A549 (cell line): ENCODE measurements around the gene C15orf62. TPM values are rescaled to one million over a fixed set of nuclear protein-coding genes. Genes with fewer than 3 reads are reported as not detected.

Source experiments
- ATAC-seq, 2 experiments: fragments of 200-7000 bp in 1 of 2; fragments of >200 bp in 1 of 2; cut with Nextera tagmentation in 1 of 2; cut with Tn5 transposase in 1 of 2; 3 replicates each; pipeline versions ENCODE4 v1.8.0 to v1.9.1; 2018 to 2020; ENCODE audit warnings: mild to moderate bottlenecking in 1 of 2, moderate library complexity in 1 of 2
- CTCF ChIA-PET: fragments of 300-600 bp; sonication (Branson Sonifier 250); formaldehyde crosslinking; extraction: SDS; loops from one replicate; lab custom pipeline; 2021; ENCODE audit warnings: antibody characterized with exemption, inconsistent platforms; lab: Yijun Ruan, JAX
- POLR2A ChIA-PET: fragments of 350-600 bp; formaldehyde crosslinking; extraction: SDS; loops from one replicate; lab custom pipeline; 2021; ENCODE audit warnings: antibody characterized with exemption, inconsistent platforms; lab: Yijun Ruan, JAX
- DNase-seq, 2 experiments: peaks; one replicate each; pipeline versions ENCODE4 v3.0.0 to v3.0.0-alpha.2; 2011 to 2016; ENCODE audit warnings: low read depth in 1 of 2, low spot score in 1 of 2
- FAIRE-seq: peaks from 2 replicates; lab custom pipeline; 2011; peaks lifted over from hg19 to GRCh38; lab: Jason Lieb, UNC
- H3K27ac ChIP-seq, 2 experiments: fragments of >200 bp; sonication (Bioruptor Twin); formaldehyde crosslinking; 3 replicates each; pipeline ENCODE4 v1.5.1; 2016 to 2017
- H3K4me1 ChIP-seq: fragments of >200 bp; sonication (Bioruptor Twin); formaldehyde crosslinking; 3 replicates; pipeline ENCODE4 v1.6.1; 2016
- H3K4me2 ChIP-seq: fragments of >200 bp; sonication (Bioruptor Twin); formaldehyde crosslinking; 3 replicates; pipeline ENCODE4 v1.6.1; 2016
- H3K4me3 ChIP-seq: fragments of >200 bp; sonication (Bioruptor Twin); formaldehyde crosslinking; 3 replicates; pipeline ENCODE4 v1.5.1; 2016
- H3K9me3 ChIP-seq: fragments of >200 bp; sonication (Bioruptor Twin); formaldehyde crosslinking; 3 replicates; pipeline ENCODE4 v1.6.1; 2016
- BCL3 ChIP-seq: fragments of >200 bp; sonication (Bioruptor Twin); formaldehyde crosslinking; IDR thresholded peaks from 3 replicates; pipeline ENCODE4 v1.6.1; 2016
- CHD2 ChIP-seq: fragments of 150-350 bp; IDR thresholded peaks from 2 replicates; pipeline ENCODE4 v1.6.1; 2014; ENCODE audit warnings: low read length; ENCODE audit not compliant: partially characterized antibody
- CHD4 ChIP-seq: fragments of 200-600 bp; sonication (generic); IDR thresholded peaks from 2 replicates; pipeline ENCODE4 v1.6.1; 2016; ENCODE audit warnings: antibody characterized with exemption, mild to moderate bottlenecking, borderline replicate concordance
- E2F6 ChIP-seq: IDR thresholded peaks from 2 replicates; pipeline ENCODE4 v1.6.1; 2012; ENCODE audit warnings: low read depth, borderline replicate concordance
- EHF ChIP-seq: fragments of 250-450 bp; sonication (Bioruptor Pico); IDR thresholded peaks from 2 replicates; pipeline ENCODE4 v1.5.0; 2020; ENCODE audit warnings: mild to moderate bottlenecking
- EHMT2 ChIP-seq: fragments of 200-600 bp; sonication (generic); IDR thresholded peaks from 2 replicates; pipeline ENCODE4 v1.6.1; 2016; ENCODE audit warnings: antibody characterized with exemption, low read depth, mild to moderate bottlenecking, moderate library complexity
- ESRRA ChIP-seq: fragments of 150-350 bp; IDR thresholded peaks from 2 replicates; pipeline ENCODE4 v1.6.1; 2014; ENCODE audit warnings: mild to moderate bottlenecking, low read length, borderline replicate concordance
- FOSL2 ChIP-seq, 2 experiments: fragments of 450-650 bp in 1 of 2; fragments of >200 bp in 1 of 2; sonication (Bioruptor Twin) in 1 of 2; formaldehyde crosslinking; IDR thresholded peaks; 2 replicates each; pipeline versions ENCODE4 v1.5.0 to v1.6.1; 2016 to 2020; ENCODE audit warnings: mild to moderate bottlenecking in 1 of 2, moderate library complexity in 1 of 2
- GATA3 ChIP-seq: IDR thresholded peaks from 2 replicates; pipeline ENCODE4 v1.6.1; 2012; ENCODE audit warnings: borderline replicate concordance
- HDAC2 ChIP-seq: fragments of 200-600 bp; sonication (generic); IDR thresholded peaks from 2 replicates; pipeline ENCODE4 v1.6.1; 2016
- HES2 ChIP-seq: fragments of >200 bp; sonication (Bioruptor Twin); formaldehyde crosslinking; IDR thresholded peaks from 2 replicates; pipeline ENCODE4 v1.6.1; 2016
- HEYL ChIP-seq: fragments of 250-450 bp; sonication (Bioruptor Pico); IDR thresholded peaks from 2 replicates; pipeline ENCODE4 v1.8.0; 2021; ENCODE audit warnings: mild to moderate bottlenecking, moderate library complexity
- HMGXB4 ChIP-seq: fragments of 250-450 bp; sonication (Bioruptor Pico); IDR thresholded peaks from 2 replicates; pipeline ENCODE4 v1.5.0; 2021; ENCODE audit warnings: mild to moderate bottlenecking, moderate library complexity, borderline replicate concordance
- HOXA7 ChIP-seq: fragments of 250-450 bp; sonication (Bioruptor Pico); IDR thresholded peaks from 2 replicates; pipeline ENCODE4 v1.5.0; 2020; ENCODE audit warnings: mild to moderate bottlenecking, moderate library complexity
- HOXB13 ChIP-seq: fragments of 250-450 bp; sonication (Bioruptor Pico); IDR thresholded peaks from 2 replicates; pipeline ENCODE4 v1.5.0; 2020; ENCODE audit warnings: low read depth, mild to moderate bottlenecking, moderate library complexity
- HOXB5 ChIP-seq: fragments of 250-450 bp; sonication (Bioruptor Pico); IDR thresholded peaks from 2 replicates; pipeline ENCODE4 v1.5.0; 2020; ENCODE audit warnings: mild to moderate bottlenecking, moderate library complexity
- JUNB ChIP-seq: fragments of >200 bp; sonication (Bioruptor Twin); formaldehyde crosslinking; IDR thresholded peaks from 2 replicates; pipeline ENCODE4 v1.6.1; 2016
- KDM5A ChIP-seq: fragments of 200-600 bp; sonication (generic); IDR thresholded peaks from 2 replicates; pipeline ENCODE4 v1.6.1; 2016; ENCODE audit warnings: antibody characterized with exemption, mild to moderate bottlenecking
- MAX ChIP-seq: IDR thresholded peaks from 2 replicates; pipeline ENCODE4 v1.6.1; 2012
- MYC ChIP-seq: IDR thresholded peaks from 2 replicates; pipeline ENCODE4 v1.6.1; 2012; ENCODE audit warnings: mild to moderate bottlenecking, inconsistent platforms, low read length, improper control_type of control experiment, borderline replicate concordance
- NR3C1 ChIP-seq: fragments of >200 bp; sonication (Bioruptor Twin); formaldehyde crosslinking; IDR thresholded peaks from 3 replicates; pipeline ENCODE4 v1.6.1; 2017
- PBX3 ChIP-seq: IDR thresholded peaks from 2 replicates; pipeline ENCODE4 v1.6.1; 2012
- PHF8 ChIP-seq: fragments of 200-600 bp; sonication (generic); IDR thresholded peaks from 2 replicates; pipeline ENCODE4 v1.6.1; 2016; ENCODE audit warnings: low read depth, mild to moderate bottlenecking, antibody characterized with exemption, moderate library complexity, borderline replicate concordance
- POLR2A ChIP-seq: IDR thresholded peaks from 2 replicates; pipeline ENCODE4 v1.6.1; 2012; ENCODE audit warnings: mild to moderate bottlenecking, low read length
- POLR2AphosphoS2 ChIP-seq: conservative IDR thresholded peaks from 2 replicates; pipeline ENCODE4 v1.6.1; 2012; ENCODE audit warnings: low read length, improper control_type of control experiment, inconsistent platforms
- RARB ChIP-seq: fragments of 250-450 bp; sonication (Bioruptor Pico); IDR thresholded peaks from 2 replicates; pipeline ENCODE4 v1.8.0; 2021; ENCODE audit warnings: mild to moderate bottlenecking, moderate library complexity
- RNF2 ChIP-seq: fragments of 200-600 bp; sonication (generic); IDR thresholded peaks from 2 replicates; pipeline ENCODE4 v1.6.1; 2016; ENCODE audit warnings: low read depth, mild to moderate bottlenecking, antibody characterized with exemption, moderate library complexity, borderline replicate concordance
- TFCP2L1 ChIP-seq: fragments of 250-450 bp; sonication (Bioruptor Pico); IDR thresholded peaks from 2 replicates; pipeline ENCODE4 v1.5.0; 2021; ENCODE audit warnings: mild to moderate bottlenecking
- ZC3H11A ChIP-seq: fragments of 450-650 bp; IDR thresholded peaks from 2 replicates; pipeline ENCODE4 v1.6.1; 2014; ENCODE audit warnings: antibody characterized with exemption, mild to moderate bottlenecking
- ZSCAN20 ChIP-seq: fragments of 250-450 bp; sonication (Bioruptor Pico); IDR thresholded peaks from 2 replicates; pipeline ENCODE4 v1.8.0; 2022; ENCODE audit warnings: mild to moderate bottlenecking, moderate library complexity
- WGBS: methylation state at CpG from one replicate; pipeline ENCODE4 v1.1.6; 2017; ENCODE audit errors: missing lambda C conversion rate; 5-methylcytosine and 5-hydroxymethylcytosine counted together
- polyA plus RNA-seq, 4 experiments: library from polyadenylated mRNA; depleted of rRNA in 3 of 4; stranded (reverse); fragments of >200 nt; fragmentation: RNase III in 1 of 4; extraction: RNeasy Plus Mini Kit Qiagen cat#74134 plus additional on column Dnase treatment in 1 of 4; gene quantifications; 2 replicates in 3 of 4; 3 replicates in 1 of 4; pipeline ENCODE4 v1.2.3, GENCODE V29; 2011 to 2017

C15orf62 gene
- polyA plus RNA-seq, 2 of the 4 experiments (the other 2 are of a cell fraction): 0.10 to 0.13 TPM

- Histone ChIP-seq H3K9me3 (no peaks in the 10 kb centered on the region), H3K4me2 (no peak overlapping the region), H3K4me1 (peaks cover 14% of the 10 kb centered on the region; the same call in 2 of the 3 replicates), H3K4me3 (no peak overlapping the region), H3K27ac (no peak overlapping the region)
- 82% methylated on average over 23 of the region's 32 CpGs for WGBS
- ATAC-seq (peak in 1 of 2 experiments; percentile 18; a peak in 1 of 6 replicates), FAIRE-seq (no peak), DNase-seq (peak in 1 of 2 experiments; percentile 23)
- ChIA-PET CTCF (interaction anchor here (0.6 to 6.1 kb wide), 7 partner anchors 10 to 89 kb away, joined by 3 to 40 read pairs (median 9); no protein-coding TSS in a partner anchor), POLR2A (interaction anchor here (0.5 kb wide), 1 partner anchor 127 kb away, joined by 3 read pairs; the partner anchor contains the start of gene VPS18)
- TF ChIP-seq RARB (CRISPR knock-in tag): no peak
- TF ChIP-seq TFCP2L1 (CRISPR knock-in tag): no peak
- TF ChIP-seq POLR2A: no peak
- TF ChIP-seq HOXB13 (CRISPR knock-in tag): no peak
- no peak for TF ChIP-seq EHF (CRISPR knock-in tag)
- TF ChIP-seq ZC3H11A: no peak
- TF ChIP-seq E2F6: no peak
- TF ChIP-seq MYC: no peak
- no peak for TF ChIP-seq ESRRA
- TF ChIP-seq HDAC2: no peak
- no peak for TF ChIP-seq FOSL2 (IDR thresholded peaks at IDR 0.05)
- no peak for TF ChIP-seq FOSL2 (CRISPR knock-in tag; IDR thresholded peaks at IDR 0.05)
- TF ChIP-seq BCL3: no peak
- no peak for TF ChIP-seq CHD4
- TF ChIP-seq NR3C1: no peak
- TF ChIP-seq RNF2: no peak
- no peak for TF ChIP-seq POLR2AphosphoS2
- no peak for TF ChIP-seq HOXA7 (CRISPR knock-in tag)
These were observed 2.6 kb upstream of the C15orf62 start for GRCh38 chr15:40766906-40767837.

- TF ChIP-seq GATA3 (no peak), ZSCAN20 (CRISPR knock-in tag) (no peak), PBX3 (no peak), KDM5A (no peak), CHD2 (no peak), JUNB (no peak), HOXB5 (no peak), PHF8 (no peak), HES2 (no peak), MAX (no peak), HEYL (CRISPR knock-in tag) (no peak), EHMT2 (no peak), ESRRA (no peak), HMGXB4 (CRISPR knock-in tag) (no peak), ZC3H11A (no peak)
- Histone ChIP-seq H3K27ac (no peak overlapping the region), H3K4me3 (no peak overlapping the region), H3K9me3 (no peaks in the 10 kb centered on the region), H3K4me2 (no peak overlapping the region), H3K4me1 (peaks cover 14% of the 10 kb centered on the region; the same call in 2 of the 3 replicates)
- FAIRE-seq: no peak
- ATAC-seq: no peak
- DNase-seq: no peak
- 95% methylated on average over 27 of the region's 29 CpGs for WGBS
- CTCF ChIA-PET: interaction anchor here (0.6 to 6.1 kb wide), 7 partner anchors 9 to 90 kb away, joined by 3 to 40 read pairs (median 6); no protein-coding TSS in a partner anchor
- POLR2A ChIA-PET: no interaction called here
These were observed 1.8 kb upstream of the C15orf62 start for GRCh38 chr15:40767838-40768500.
